ENCODE data around the gene PTPN14. TPM values are rescaled to one million over a fixed set of nuclear protein-coding genes. Genes with fewer than 3 reads are reported as not detected.
A peak's percentile ranks its signal among the peaks of the same experiment; 100 is the strongest.

The PTPN14 gene
- total RNA-seq, 1 donor from 2014 or later: 27.2 TPM

- Histone ChIP-seq H3K27me3 (no peaks in the 10 kb centered on the region), H3K36me3 (no peaks in the 10 kb centered on the region), H3K4me3 (peak overlapping the region; percentile 5 to 43), H3K9me3 (no peaks in the 10 kb centered on the region), H3K4me1 (no peaks in the 10 kb centered on the region), H3K27ac (peak overlapping the region; percentile 10 to 69)
- intact Hi-C loops (cut with DNase I): no loop called here
- no peak for TF ChIP-seq CTCF (IDR thresholded peaks at IDR 0.05)
- peak in 1 of 2 donors; percentile 68 for DNase-seq (ENCODE audit: low spot score in 2 of 2)
Measured at GRCh38 chr1:214439352-214440119, 111.9 kb downstream of the PTPN14 start.

DNA sequence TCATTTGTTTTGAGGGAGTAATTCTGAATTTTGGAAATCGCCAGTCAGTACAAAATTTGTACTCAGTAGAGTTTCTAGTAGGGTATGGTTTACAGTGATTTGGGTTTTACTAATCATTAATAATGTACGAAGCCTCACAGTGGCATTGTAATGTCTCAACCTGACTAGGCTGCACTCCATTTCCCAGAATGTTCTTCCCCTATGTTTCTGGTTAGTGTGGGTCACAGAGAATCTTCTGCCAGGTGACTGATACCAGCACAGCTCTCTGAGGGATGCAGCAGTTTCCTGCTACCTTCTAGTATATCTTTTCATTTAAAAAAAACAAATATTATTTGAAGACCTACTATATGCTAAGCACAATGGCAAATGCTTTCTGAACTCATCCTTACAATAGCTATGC, 112.9 kb downstream of the PTPN14 start:
- Histone ChIP-seq H3K27ac (no peak overlapping the region), H3K9me3 (no peaks in the 10 kb centered on the region), H3K27me3 (no peaks in the 10 kb centered on the region), H3K4me1 (no peaks in the 10 kb centered on the region), H3K36me3 (no peaks in the 10 kb centered on the region), H3K4me3 (no peak overlapping the region)
- no peak for TF ChIP-seq CTCF (IDR thresholded peaks at IDR 0.05)
- no peak for DNase-seq (ENCODE audit: low spot score in 2 of 2)
- intact Hi-C loops (cut with DNase I): no loop called here

DNA sequence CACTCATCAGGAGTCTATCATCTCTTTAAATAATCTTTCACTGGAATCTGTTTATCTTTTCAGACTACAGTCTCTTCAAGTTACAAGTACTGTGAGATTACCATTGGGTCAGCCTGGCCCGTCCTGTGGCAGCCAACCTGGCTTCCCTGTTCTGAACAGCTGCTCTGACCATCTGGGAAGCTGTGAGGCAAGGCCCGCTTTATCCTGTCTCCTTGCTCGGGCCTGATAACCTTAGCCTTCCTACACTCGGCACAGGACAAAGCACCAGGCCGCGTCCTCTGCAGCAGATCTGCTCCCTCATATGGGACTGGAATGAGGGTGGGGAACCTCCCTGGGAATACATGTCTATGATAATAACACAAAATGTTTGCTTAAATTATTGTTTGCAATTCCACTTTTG, 113.3 kb downstream of the PTPN14 start:
- intact Hi-C loops (cut with DNase I): no loop called here
- no peak for DNase-seq (ENCODE audit: low spot score in 2 of 2)
- Histone ChIP-seq H3K9me3 (no peaks in the 10 kb centered on the region), H3K27ac (no peak overlapping the region), H3K4me3 (no peak overlapping the region), H3K36me3 (no peaks in the 10 kb centered on the region), H3K27me3 (no peaks in the 10 kb centered on the region), H3K4me1 (no peaks in the 10 kb centered on the region)
- no peak for TF ChIP-seq CTCF (IDR thresholded peaks at IDR 0.05)

- no peaks in the 10 kb centered on the region for H3K27me3 ChIP-seq
- no peak for TF ChIP-seq CTCF (IDR thresholded peaks at IDR 0.05)
Measured at GRCh38 chr1:214435867-214436266, 115.5 kb downstream of the PTPN14 start.

DNA sequence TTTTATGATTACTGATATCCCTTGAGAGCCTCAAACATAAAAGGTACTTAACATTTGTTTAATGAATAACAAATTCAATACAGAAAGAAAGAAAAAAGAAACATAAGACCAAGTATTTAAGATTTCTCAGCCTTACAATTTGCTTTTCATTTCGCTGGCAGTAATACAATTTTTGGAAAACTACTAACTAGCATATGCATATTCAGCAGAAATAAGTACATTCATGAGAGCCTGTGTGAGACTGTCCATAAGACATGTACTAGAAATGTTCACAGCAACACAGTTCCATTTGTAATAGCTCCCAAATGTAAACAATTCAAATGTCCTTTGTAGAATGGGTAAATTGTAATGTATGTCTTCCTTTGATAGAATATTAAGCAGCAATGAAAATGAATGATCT, 119.2 kb downstream of the PTPN14 start:
- Histone ChIP-seq H3K36me3 (no peaks in the 10 kb centered on the region), H3K4me3 (no peak overlapping the region), H3K27ac (no peak overlapping the region), H3K4me1 (peaks cover 0 to 3% of the 10 kb centered on the region in 2 donors), H3K9me3 (no peaks in the 10 kb centered on the region), H3K27me3 (no peaks in the 10 kb centered on the region)
- DNase-seq (ENCODE audit: low spot score in 2 of 2): no peak
- no peak for TF ChIP-seq CTCF (IDR thresholded peaks at IDR 0.05)
- intact Hi-C loops (cut with DNase I): no loop called here

More at GRCh38 chr1:214435867-214436266, 115.5 kb downstream of the PTPN14 start:
- intact Hi-C loops (cut with DNase I): no loop called here
- Histone ChIP-seq H3K9me3 (no peaks in the 10 kb centered on the region), H3K4me3 (no peak overlapping the region), H3K4me1 (no peaks in the 10 kb centered on the region), H3K36me3 (no peaks in the 10 kb centered on the region), H3K27ac (no peak overlapping the region)
- DNase-seq (ENCODE audit: low spot score in 2 of 2): no peak
